Erythroblast (primary cell): ENCODE data around the gene GRM7.

Experiments
- DNase-seq, 2 experiments: peaks; one replicate each; lab custom pipeline; 2025; lab: John Stamatoyannopoulos, UW
- GATA1 ChIP-seq: IDR thresholded peaks from 2 replicates; pipeline ENCODE4 v1.6.1; 2011; ENCODE audit warnings: low read depth, mild to moderate bottlenecking, control low read depth, low read length, moderate library complexity
- POLR2A ChIP-seq: IDR thresholded peaks from 2 replicates; pipeline ENCODE4 v1.6.1; 2011; ENCODE audit warnings: mild to moderate bottlenecking, low read length

The GRM7 gene

DNA sequence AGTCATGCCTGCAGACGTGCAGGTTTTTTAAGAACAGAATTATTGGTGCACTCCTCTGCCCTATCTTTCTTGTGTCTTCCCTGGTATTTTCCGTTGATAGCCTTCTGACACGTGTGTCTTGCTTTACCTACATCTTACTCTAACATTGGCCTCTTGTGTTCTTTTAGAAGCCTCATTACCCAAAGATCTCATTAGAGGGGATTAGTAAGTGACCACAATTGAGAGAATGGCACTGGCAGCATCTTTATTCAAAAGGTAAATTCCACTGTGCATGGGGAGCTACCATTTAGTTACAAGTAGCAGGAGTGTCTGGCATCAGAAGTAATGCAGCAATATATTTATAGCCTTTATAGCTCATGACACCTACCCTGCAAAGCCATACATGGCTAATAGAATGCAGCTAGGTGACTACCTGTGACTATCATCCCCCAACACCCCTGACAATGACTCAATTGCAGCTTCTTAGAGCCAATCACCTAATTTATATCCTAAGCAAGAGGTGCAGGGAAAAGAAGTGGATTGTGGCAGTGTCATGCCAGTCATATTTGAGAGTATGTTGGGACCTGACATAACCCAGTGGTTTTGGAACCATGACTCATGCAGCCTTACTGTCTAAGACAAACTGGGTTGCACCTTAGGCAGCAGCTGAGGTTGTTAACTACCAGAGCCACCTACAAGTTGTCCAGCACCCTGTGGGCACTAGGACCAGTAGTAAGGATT, 164.8 kb downstream of the GRM7 start:
- no peak for DNase-seq
- TF ChIP-seq GATA1 (no peak), POLR2A (no peak)

DNA sequence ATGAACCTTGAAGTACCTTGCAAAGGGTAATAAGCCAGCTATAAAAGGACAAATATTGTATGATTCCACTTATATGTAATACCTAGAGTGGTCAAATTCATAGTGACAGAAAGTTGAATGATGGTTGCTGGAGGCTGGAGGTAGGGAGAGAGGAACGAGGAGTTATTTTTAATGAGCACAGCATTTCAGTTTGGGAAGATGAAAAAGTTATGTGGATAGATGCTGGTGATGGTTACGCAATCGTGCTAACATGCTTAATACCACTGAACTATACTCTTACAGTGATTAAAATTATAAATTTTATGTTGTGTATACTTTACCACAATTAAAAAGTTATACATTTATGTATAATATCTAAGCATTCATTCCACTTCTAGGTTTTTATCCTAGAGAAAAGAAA, 168.6 kb downstream of the GRM7 start:
- no peak for DNase-seq
- no peak for TF ChIP-seq POLR2A

- DNase-seq = no peak
- TF ChIP-seq POLR2A = no peak
- no peak for TF ChIP-seq GATA1
Observed at GRCh38 chr3:7038394-7038793, 177.5 kb downstream of the GRM7 start.

GRCh38 chr3:7062714-7063113, 201.8 kb downstream of the GRM7 start:
- no peak for DNase-seq
- TF ChIP-seq GATA1 = no peak

DNA sequence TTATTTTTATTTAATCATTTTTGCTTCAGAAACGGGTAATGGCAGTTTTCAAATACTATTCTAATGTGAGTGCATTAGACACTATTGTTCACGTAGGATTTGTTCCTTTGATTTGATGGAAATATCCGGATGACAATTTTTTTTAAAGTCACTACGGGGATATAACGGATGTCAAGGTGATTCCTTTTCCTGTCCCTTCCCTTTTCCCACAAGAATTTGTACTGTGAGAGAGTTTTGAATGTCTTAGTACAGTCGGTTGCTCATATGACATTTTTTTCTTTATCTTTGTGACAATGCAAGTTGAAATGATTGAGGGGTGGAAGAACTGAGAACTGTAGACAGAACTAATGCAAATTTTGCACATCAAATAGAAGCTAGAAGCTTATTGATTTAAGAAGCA, 209.5 kb downstream of the GRM7 start:
- TF ChIP-seq GATA1 (no peak), POLR2A (no peak)

GRCh38 chr3:7074217-7074616, 213.3 kb downstream of the GRM7 start:
- TF ChIP-seq GATA1 (no peak), POLR2A (no peak)
- DNase-seq = no peak

More for the DNA sequence above, 209.5 kb downstream of the GRM7 start:
- no peak for DNase-seq

DNA sequence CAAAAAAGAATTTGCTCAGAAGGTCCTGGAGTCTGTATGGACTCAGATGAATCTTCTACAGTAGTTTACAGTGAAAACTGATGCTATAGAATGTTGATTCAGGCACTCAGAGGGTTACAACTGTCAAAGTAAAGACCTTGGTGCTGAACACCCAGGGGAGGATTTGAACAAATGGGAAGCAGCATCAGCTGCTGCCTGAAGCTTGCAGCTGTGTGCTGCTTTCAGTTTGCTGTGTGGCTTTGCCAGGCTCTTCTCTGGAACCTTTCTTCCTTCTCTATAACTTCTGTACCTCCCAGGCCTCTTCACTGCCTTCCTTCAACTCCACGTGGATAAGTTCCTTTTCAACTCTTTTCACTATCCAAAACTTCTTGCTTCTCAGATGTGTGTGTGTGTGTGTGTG, 214.2 kb downstream of the GRM7 start:
- no peak for DNase-seq
- TF ChIP-seq POLR2A = no peak

- no peak for DNase-seq
- TF ChIP-seq POLR2A (no peak), GATA1 (no peak)
Observed at GRCh38 chr3:7075901-7076300, 215.0 kb downstream of the GRM7 start.

GRCh38 chr3:7082244-7082643, 221.3 kb downstream of the GRM7 start:
- TF ChIP-seq GATA1 (no peak), POLR2A (no peak)
- no peak for DNase-seq

DNA sequence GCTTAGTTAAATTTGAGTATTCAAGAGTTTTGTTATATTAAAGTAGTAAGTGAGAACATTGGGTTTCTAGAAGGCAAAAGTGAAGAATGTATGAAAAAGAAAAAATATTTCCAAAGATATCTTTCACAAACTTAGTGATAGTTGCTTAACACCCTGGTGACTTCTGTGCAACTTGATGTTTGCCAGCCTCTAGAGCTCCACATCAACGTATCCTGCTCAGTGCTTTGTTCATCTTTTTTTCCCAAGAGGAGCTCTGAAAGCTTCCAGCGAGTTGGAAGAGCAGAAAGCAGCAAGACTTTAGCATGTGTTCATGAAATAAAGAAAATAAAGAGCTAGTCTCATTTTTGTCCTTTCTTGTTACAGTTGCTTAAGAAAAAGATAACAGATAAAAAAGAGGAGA, 225.5 kb downstream of the GRM7 start:
- DNase-seq = no peak
- TF ChIP-seq POLR2A = no peak
- TF ChIP-seq GATA1 = no peak

DNA sequence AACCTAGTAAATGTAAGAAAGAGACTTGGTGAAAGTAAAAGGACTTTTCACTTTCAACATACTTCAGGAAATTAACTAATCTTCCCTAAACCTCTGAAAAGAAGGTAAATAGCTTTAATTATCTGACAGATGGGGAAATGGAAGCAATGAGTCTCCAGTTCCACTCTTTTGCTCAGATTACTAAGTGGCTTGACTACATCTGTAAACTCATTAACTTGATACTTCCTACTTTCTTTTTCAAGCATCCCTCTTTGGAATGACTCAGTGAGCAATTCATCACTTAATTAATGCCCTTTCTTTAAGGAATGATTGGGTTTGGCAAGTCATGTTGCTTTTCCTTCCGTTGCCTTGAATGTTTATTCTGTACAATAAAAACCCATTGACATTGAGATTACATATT, 234.2 kb downstream of the GRM7 start:
- TF ChIP-seq POLR2A = no peak
- no peak for TF ChIP-seq GATA1
- no peak for DNase-seq

DNA sequence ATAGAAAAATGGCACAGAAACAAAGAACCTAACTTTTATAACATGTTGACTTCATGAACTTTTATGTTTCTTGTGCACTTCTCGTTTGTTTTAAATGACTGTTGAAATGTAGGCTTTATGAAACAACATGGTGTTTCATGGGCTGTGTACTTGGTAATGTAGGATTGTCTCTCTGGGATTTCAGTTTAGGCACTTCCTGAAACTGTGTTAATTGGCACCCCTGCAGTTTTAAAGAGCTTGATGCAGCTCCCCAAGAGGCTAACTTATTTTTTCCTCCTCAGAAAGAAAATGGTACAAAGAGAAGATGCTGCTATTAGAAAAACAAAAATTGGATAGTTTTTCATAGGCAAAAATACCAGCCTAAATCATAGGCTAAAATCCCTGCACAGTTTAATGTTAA, 239.2 kb downstream of the GRM7 start:
- no peak for DNase-seq
- TF ChIP-seq GATA1 (no peak), POLR2A (no peak)

- no peak for DNase-seq
- TF ChIP-seq POLR2A (no peak), GATA1 (no peak)
Observed at GRCh38 chr3:7106635-7107034, 245.7 kb downstream of the GRM7 start.

DNA sequence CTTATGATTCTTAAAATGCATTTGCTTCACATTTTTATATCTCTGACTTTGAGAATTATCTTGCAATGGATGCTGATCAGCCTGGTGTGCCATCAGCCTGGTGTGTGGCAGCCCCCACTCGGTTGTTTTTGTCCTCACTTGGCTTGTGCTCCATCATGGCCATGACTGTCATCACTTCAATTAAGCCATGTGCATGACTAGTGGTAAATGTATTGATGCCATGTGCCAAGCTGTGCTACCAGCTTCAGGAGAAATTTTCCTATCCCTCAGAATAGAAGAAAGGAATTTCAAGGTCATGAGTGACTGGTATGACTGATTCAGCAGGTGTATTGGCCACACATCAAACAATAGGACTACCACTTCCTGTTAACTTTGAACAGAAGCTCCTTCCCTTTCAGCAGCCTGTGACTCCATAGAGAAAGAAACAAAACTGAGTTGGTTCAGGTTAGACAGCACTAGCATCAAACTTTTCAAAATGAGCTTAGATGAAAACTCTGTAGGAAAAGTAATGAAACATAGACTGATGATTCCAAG, 251.7 kb downstream of the GRM7 start:
- TF ChIP-seq POLR2A = no peak
- no peak for DNase-seq

GRCh38 chr3:7144697-7145308, 283.9 kb downstream of the GRM7 start:
- DNase-seq = peak; percentile 3 to 7

More at GRCh38 chr3:7144697-7145308, 283.9 kb downstream of the GRM7 start:
- TF ChIP-seq GATA1 (no peak), POLR2A (no peak)
